Hair follicle dermal papilla cell (primary cell): ENCODE results near the gene CLDN17. TPM values are rescaled to one million over a fixed set of nuclear protein-coding genes. Genes with fewer than 3 reads are reported as not detected.

Experiments used
- total RNA-seq: library from RNA; depleted of rRNA; stranded (reverse); fragments of >200 nt; gene quantifications from 2 replicates; pipeline ENCODE4 v1.2.3, GENCODE V29; 2012

The CLDN17 gene
- not detected in 2 replicates for total RNA-seq

GRCh38 chr21:30166705-30167104, at the start of gene CLDN17:
CLDN17 (minus strand) TSS chr21:30166805; CDS start chr21:30166617, 188 bp downstream.

GRCh38 chr21:30216041-30216723, 49.6 kb upstream of the CLDN17 start, which contains the start of gene CLDN8:
CLDN8 (minus strand) TSS chr21:30216097; CDS start chr21:30215925, 172 bp downstream.

Other genes starting within 250 kb of the CLDN17 start
- gene GRIK1, start 226.8 kb downstream of the CLDN17 start, total RNA-seq: 0.49 and 1.1 TPM in 2 replicates
- under 0.01 TPM in 1 of 2 replicates, not detected in the other for gene CLDN8, start 49.3 kb upstream of the CLDN17 start, total RNA-seq
- gene KRTAP24-1, start 116.1 kb upstream of the CLDN17 start, total RNA-seq: not detected in 2 replicates
- gene KRTAP25-1, start 122.7 kb upstream of the CLDN17 start, total RNA-seq: not detected in 2 replicates
- gene KRTAP26-1, start 153.5 kb upstream of the CLDN17 start, total RNA-seq: not detected in 2 replicates
- not detected in 2 replicates for gene KRTAP27-1, start 170.9 kb upstream of the CLDN17 start, total RNA-seq
- gene KRTAP23-1, start 181.8 kb upstream of the CLDN17 start, total RNA-seq: not detected in 2 replicates
- not detected in 2 replicates for gene KRTAP13-2, start 205.5 kb upstream of the CLDN17 start, total RNA-seq
- gene KRTAP13-1, start 229.2 kb upstream of the CLDN17 start, total RNA-seq: not detected in 2 replicates